BJ (cell line): ENCODE data around the gene GTPBP6. TPM values are rescaled to one million over a fixed set of nuclear protein-coding genes. Genes with fewer than 3 reads are reported as not detected.

Source experiments
- CTCF ChIA-PET: fragments of 350-600 bp; formaldehyde crosslinking; extraction: SDS; loops from one replicate; lab custom pipeline; 2021; ENCODE audit warnings: antibody characterized with exemption, inconsistent platforms; lab: Yijun Ruan, JAX
- POLR2A ChIA-PET: fragments of 300-600 bp; sonication (Branson Sonifier 250); formaldehyde crosslinking; extraction: SDS; loops from one replicate; lab custom pipeline; 2021; ENCODE audit warnings: antibody characterized with exemption; lab: Charles Lee
- DNase-seq: peaks from one replicate; pipeline ENCODE4 v3.0.0-alpha.2; 2011; ENCODE audit warnings: low read depth
- H3K27me3 ChIP-seq: 2 replicates; pipeline ENCODE4 v1.6.0; 2011; ENCODE audit warnings: low read length; ENCODE audit not compliant: control insufficient read depth, insufficient read depth
- H3K36me3 ChIP-seq: 2 replicates; pipeline ENCODE4 v1.5.1; 2011; ENCODE audit warnings: low read length; ENCODE audit not compliant: control insufficient read depth, insufficient read depth
- H3K4me3 ChIP-seq: 2 replicates; pipeline ENCODE4 v1.5.1; 2011; ENCODE audit warnings: low read depth, mild to moderate bottlenecking, control low read depth, low read length
- polyA plus RNA-seq: library from polyadenylated mRNA; depleted of rRNA; stranded (reverse); fragments of >200 nt; gene quantifications from 2 replicates; pipeline ENCODE4 v1.2.3, GENCODE V29; 2011
- TF ChIP-seq, protein P1 (sequence below): IDR thresholded peaks from 2 replicates; pipeline ENCODE4 v1.5.1; 2011; ENCODE audit warnings: low read depth, mild to moderate bottlenecking, control low read depth, inconsistent platforms, low read length, moderate library complexity; ENCODE audit not compliant: insufficient read depth

GTPBP6 gene
- polyA plus RNA-seq, 1 experiment = 29.2 TPM

DNA sequence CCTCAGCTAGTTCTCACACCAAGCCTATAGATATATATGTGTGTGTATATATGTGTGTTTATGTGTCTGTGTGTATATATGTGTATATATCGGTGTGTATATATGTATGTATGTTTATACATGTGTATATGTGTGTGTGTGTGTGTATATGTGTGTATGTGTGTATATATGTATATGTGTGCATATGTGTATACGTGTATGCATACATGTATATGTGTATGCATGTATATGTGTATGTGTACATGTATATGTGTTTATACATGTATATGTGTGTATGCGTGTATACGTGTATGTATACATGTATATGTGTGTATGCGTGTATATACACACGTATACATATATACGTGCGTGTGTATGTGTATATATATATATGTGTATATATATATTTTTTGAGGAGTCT lies 18.3 kb downstream of the GTPBP6 start:
- H3K36me3 ChIP-seq = peaks cover 12% of the 10 kb centered on the region
- H3K4me3 ChIP-seq = no peak overlapping the region
- CTCF ChIA-PET = no interaction called here
- DNase-seq = no peak
- H3K27me3 ChIP-seq = no peaks in the 10 kb centered on the region
- POLR2A ChIA-PET = no interaction called here
- TF ChIP-seq, protein P1, sequence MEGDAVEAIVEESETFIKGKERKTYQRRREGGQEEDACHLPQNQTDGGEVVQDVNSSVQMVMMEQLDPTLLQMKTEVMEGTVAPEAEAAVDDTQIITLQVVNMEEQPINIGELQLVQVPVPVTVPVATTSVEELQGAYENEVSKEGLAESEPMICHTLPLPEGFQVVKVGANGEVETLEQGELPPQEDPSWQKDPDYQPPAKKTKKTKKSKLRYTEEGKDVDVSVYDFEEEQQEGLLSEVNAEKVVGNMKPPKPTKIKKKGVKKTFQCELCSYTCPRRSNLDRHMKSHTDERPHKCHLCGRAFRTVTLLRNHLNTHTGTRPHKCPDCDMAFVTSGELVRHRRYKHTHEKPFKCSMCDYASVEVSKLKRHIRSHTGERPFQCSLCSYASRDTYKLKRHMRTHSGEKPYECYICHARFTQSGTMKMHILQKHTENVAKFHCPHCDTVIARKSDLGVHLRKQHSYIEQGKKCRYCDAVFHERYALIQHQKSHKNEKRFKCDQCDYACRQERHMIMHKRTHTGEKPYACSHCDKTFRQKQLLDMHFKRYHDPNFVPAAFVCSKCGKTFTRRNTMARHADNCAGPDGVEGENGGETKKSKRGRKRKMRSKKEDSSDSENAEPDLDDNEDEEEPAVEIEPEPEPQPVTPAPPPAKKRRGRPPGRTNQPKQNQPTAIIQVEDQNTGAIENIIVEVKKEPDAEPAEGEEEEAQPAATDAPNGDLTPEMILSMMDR = no peak

DNA sequence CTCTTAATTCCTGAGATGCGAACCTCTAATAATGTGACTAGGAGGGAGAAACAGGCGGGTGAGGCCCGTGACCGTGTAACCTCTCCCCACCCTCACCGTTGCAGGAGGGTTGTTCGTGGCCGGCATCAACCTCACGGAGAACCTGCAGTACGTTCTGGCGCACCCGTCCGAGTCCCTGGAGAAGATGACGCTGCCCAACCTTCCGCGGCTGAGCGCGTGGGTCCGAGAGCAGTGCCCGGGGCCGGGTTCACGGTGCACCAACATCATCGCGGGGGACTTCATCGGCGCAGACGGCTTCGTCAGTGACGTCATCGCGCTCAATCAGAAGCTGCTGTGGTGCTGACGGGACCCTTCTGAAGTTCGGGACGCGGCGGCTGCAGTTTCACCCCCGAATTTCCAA lies 19.6 kb downstream of the GTPBP6 start:
- CTCF ChIA-PET = no interaction called here
- H3K27me3 ChIP-seq = no peaks in the 10 kb centered on the region
- DNase-seq = no peak
- H3K36me3 ChIP-seq = peaks cover 8% of the 10 kb centered on the region
- POLR2A ChIA-PET = no interaction called here
- H3K4me3 ChIP-seq = no peak overlapping the region
- TF ChIP-seq, protein P1 = no peak

DNA sequence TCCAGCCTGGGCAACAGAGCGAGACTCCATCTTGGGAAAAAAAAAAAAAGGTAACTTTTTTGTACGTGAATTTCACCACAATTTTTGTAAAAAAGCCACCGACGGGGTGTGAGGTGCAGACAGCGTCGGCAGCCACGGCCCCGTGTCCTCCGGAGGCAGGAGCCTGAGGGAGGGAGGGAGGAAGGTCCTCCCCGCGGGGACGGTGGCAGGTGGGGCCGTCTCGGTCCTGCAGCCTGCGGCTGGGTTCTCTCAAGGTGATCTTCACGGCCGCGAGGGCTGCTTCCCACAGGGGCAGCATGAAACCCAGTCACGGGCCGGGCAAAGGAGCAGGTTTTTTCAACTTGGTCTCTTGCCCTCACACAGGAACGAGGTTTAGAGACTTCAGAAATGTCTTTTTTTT lies 23.5 kb downstream of the GTPBP6 start:
- ChIA-PET POLR2A (no interaction called here), CTCF (no interaction called here)
- peaks cover 11% of the 10 kb centered on the region for H3K36me3 ChIP-seq
- H3K27me3 ChIP-seq = no peaks in the 10 kb centered on the region
- no peak overlapping the region for H3K4me3 ChIP-seq
- TF ChIP-seq, protein P1 = no peak
- DNase-seq = no peak

DNA sequence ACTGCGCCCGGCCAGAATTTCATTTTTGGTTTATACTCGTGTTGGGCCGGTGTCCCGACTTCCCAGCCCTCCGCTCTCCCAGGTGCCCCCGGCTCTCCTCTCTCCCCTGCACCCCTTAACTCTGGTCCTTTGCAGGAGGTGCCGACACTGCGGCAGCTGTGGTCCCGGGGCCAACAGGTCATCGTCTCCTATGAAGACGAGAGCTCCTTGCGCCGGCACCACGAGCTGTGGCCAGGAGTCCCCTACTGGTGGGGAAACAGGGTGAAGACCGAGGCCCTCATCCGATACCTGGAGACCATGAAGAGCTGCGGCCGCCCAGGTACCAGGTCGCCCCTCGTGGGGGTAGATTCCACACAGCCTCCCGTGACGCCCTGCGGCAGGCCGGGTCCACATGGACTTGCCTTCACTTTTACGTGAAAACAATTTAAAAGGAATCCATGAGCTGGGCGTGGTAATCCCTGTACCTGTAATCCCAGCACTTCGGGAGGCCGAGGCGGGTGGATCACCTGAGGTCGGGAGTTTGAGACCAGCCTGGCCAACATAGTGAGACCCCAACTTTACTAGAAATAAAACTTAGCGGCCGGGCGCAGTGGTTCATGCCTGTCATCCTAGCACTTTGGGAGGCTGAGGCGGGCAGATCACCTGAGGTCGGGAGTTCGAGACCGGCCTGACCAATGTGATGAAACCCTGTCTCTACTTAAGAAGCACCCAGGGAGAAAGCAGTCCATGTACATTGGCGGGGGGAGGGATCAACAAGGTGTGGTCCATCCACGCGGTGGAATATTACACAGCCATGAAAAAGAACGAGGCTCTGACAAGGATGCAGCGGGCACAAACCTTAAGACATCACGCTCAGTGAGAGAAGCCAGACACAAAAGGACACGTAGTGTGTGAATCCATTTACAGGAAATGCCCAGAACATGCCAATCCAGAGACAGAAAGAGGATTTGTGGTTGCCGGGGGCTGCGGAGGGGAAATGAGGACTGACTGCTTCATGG lies 25.4 kb downstream of the GTPBP6 start:
- TF ChIP-seq, protein P1 = no peak
- CTCF ChIA-PET = no interaction called here
- Histone ChIP-seq H3K27me3 (no peaks in the 10 kb centered on the region), H3K36me3 (peaks cover 11% of the 10 kb centered on the region), H3K4me3 (no peak overlapping the region)
- POLR2A ChIA-PET = no interaction called here
- DNase-seq = no peak

DNA sequence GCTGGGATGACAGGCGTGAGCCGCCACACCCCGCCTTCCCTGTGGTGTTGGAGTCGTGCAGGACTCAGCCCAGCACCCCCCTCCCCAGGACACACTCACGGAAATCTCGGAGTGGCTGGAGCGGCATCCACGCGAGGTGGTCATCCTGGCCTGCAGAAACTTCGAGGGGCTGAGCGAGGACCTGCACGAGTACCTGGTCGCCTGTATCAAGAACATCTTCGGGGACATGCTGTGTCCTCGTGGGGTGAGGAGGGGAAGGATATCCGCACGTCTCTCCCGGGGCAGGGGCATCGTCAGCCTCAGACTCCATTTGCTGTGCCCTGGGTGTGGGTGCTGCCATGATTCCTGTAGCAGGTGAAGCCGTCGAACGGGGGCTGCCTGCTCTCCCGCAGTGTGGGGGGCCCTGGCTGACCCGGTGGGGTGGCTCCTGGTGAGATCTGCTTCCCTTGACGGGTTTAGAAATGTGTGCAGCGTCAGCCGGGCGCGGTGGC lies 27.1 kb downstream of the GTPBP6 start:
- POLR2A ChIA-PET = no interaction called here
- CTCF ChIA-PET = no interaction called here
- TF ChIP-seq, protein P1 = no peak
- DNase-seq = no peak
- Histone ChIP-seq H3K36me3 (peaks cover 11% of the 10 kb centered on the region), H3K4me3 (no peak overlapping the region), H3K27me3 (no peaks in the 10 kb centered on the region)
